BJ (cell line): ENCODE measurements around the gene CCR3. TPM values are rescaled to one million over a fixed set of nuclear protein-coding genes. Genes with fewer than 3 reads are reported as not detected.

Experiments
- CTCF ChIA-PET: fragments of 350-600 bp; formaldehyde crosslinking; extraction: SDS; loops from one replicate; lab custom pipeline; 2021; ENCODE audit warnings: antibody characterized with exemption, inconsistent platforms; lab: Yijun Ruan, JAX
- POLR2A ChIA-PET: fragments of 300-600 bp; sonication (Branson Sonifier 250); formaldehyde crosslinking; extraction: SDS; loops from one replicate; lab custom pipeline; 2021; ENCODE audit warnings: antibody characterized with exemption; lab: Charles Lee
- DNase-seq: peaks from one replicate; pipeline ENCODE4 v3.0.0-alpha.2; 2011; ENCODE audit warnings: low read depth
- H3K27me3 ChIP-seq: 2 replicates; pipeline ENCODE4 v1.6.0; 2011; ENCODE audit warnings: low read length; ENCODE audit not compliant: control insufficient read depth, insufficient read depth
- H3K36me3 ChIP-seq: 2 replicates; pipeline ENCODE4 v1.5.1; 2011; ENCODE audit warnings: low read length; ENCODE audit not compliant: control insufficient read depth, insufficient read depth
- H3K4me3 ChIP-seq: 2 replicates; pipeline ENCODE4 v1.5.1; 2011; ENCODE audit warnings: low read depth, mild to moderate bottlenecking, control low read depth, low read length
- polyA minus RNA-seq: library from RNA; depleted of rRNA, polyadenylated mRNA; stranded (reverse); fragments of >200 nt; gene quantifications from 2 replicates; pipeline ENCODE4 v1.2.3, GENCODE V29; 2011; rRNA and poly(A)+ RNA removed
- polyA plus RNA-seq: library from polyadenylated mRNA; depleted of rRNA; stranded (reverse); fragments of >200 nt; gene quantifications from 2 replicates; pipeline ENCODE4 v1.2.3, GENCODE V29; 2011; rRNA removed
- TF ChIP-seq, protein P1 (sequence below): IDR thresholded peaks from 2 replicates; pipeline ENCODE4 v1.5.1; 2011; ENCODE audit warnings: low read depth, mild to moderate bottlenecking, control low read depth, inconsistent platforms, low read length, moderate library complexity; ENCODE audit not compliant: insufficient read depth

CCR3 gene
- polyA plus RNA-seq (not detected in 2 replicates), polyA minus RNA-seq (not detected in 2 replicates)

DNA sequence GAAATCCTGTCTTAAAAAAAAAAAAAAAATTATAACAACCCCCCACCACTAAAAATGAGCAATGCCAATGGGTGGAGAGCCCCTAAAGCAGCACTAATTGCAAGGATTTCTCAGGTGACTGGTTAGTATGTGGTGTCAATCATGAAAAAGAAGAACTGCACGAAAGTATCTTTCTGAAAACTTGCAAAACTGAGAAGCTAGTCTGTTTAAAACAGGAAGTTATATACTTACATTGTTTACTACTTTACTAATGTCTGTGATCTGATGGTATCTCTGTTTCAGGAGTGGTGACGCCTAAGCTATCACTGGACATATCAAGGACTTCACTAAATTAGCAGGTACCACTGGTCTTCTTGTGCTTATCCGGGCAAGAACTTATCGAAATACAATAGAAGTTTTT lies at the start of gene CCR3:
CCR3 (plus strand) TSS at position 341 of the 400 bp plus-strand sequence. CDS start 22,699 bp downstream, outside the sequence.
- peaks cover 1% of the 10 kb centered on the region for H3K27me3 ChIP-seq
- POLR2A ChIA-PET = no interaction called here
- H3K4me3 ChIP-seq = no peak within 1 kb of the TSS
- no peak for DNase-seq
- TF ChIP-seq, protein P1, sequence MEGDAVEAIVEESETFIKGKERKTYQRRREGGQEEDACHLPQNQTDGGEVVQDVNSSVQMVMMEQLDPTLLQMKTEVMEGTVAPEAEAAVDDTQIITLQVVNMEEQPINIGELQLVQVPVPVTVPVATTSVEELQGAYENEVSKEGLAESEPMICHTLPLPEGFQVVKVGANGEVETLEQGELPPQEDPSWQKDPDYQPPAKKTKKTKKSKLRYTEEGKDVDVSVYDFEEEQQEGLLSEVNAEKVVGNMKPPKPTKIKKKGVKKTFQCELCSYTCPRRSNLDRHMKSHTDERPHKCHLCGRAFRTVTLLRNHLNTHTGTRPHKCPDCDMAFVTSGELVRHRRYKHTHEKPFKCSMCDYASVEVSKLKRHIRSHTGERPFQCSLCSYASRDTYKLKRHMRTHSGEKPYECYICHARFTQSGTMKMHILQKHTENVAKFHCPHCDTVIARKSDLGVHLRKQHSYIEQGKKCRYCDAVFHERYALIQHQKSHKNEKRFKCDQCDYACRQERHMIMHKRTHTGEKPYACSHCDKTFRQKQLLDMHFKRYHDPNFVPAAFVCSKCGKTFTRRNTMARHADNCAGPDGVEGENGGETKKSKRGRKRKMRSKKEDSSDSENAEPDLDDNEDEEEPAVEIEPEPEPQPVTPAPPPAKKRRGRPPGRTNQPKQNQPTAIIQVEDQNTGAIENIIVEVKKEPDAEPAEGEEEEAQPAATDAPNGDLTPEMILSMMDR = no peak
- H3K36me3 ChIP-seq = no peaks in the 10 kb centered on the region
- CTCF ChIA-PET = no interaction called here

DNA sequence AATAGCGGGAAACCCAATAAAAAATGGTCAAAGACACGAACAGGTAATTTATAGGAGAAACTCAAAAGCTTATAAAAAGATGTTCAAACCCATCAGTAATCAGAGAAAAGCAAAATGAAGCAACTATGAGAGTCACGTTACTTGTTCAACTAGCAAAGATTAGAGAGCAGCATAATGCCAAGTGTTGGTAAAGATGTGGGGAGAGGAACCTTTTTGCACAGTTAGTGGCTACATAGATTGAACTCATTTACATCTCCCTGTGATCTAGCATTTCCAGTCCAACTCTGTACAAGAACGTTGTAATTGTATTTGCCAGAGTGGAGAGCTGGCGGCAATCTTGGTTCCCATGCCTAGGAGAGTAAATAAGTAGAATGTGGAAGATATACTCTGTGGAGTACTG lies 49.3 kb upstream of the CCR3 start:
- no peak for DNase-seq
- H3K4me3 ChIP-seq = no peak overlapping the region
- H3K36me3 ChIP-seq = no peaks in the 10 kb centered on the region
- H3K27me3 ChIP-seq = no peaks in the 10 kb centered on the region
- TF ChIP-seq, protein P1 = no peak
- ChIA-PET CTCF (interaction anchor here (1.3 kb wide), 1 partner anchor 15 kb away, joined by 3 read pairs; the partner anchor contains the start of gene CCR1), POLR2A (no interaction called here)

- Histone ChIP-seq H3K36me3 (no peaks in the 10 kb centered on the region), H3K4me3 (no peak overlapping the region), H3K27me3 (no peaks in the 10 kb centered on the region)
- POLR2A ChIA-PET = no interaction called here
- CTCF ChIA-PET = interaction anchor here (1.3 kb wide), 1 partner anchor 15 kb away, joined by 3 read pairs; the partner anchor contains the start of gene CCR1
- TF ChIP-seq, protein P1 = no peak
- DNase-seq = no peak
Measured at GRCh38 chr3:46193436-46193835, 48.8 kb upstream of the CCR3 start.

- TF ChIP-seq, protein P1 = no peak
- ChIA-PET CTCF (no interaction called here), POLR2A (no interaction called here)
- H3K36me3 ChIP-seq = no peaks in the 10 kb centered on the region
- no peak overlapping the region for H3K4me3 ChIP-seq
- peaks cover 1% of the 10 kb centered on the region; the same call in 1 of the 2 replicates for H3K27me3 ChIP-seq
- DNase-seq = no peak
Measured at GRCh38 chr3:46194868-46195553, 47.2 kb upstream of the CCR3 start.

- ChIA-PET CTCF (interaction anchor here (0.6 to 1.1 kb wide), 3 partner anchors 9 to 1858 kb away, joined by 3 read pairs; partner anchors contain the start of gene TCAIM), POLR2A (no interaction called here)
- no peak overlapping the region for H3K4me3 ChIP-seq
- no peaks in the 10 kb centered on the region for H3K36me3 ChIP-seq
- no peak for DNase-seq
- TF ChIP-seq, protein P1 = no peak
- H3K27me3 ChIP-seq = peaks cover 4% of the 10 kb centered on the region
Measured at GRCh38 chr3:46196261-46196957, 45.9 kb upstream of the CCR3 start.
